ENCODE data around the gene AUP1. TPM values are rescaled to one million over a fixed set of nuclear protein-coding genes. Genes with fewer than 3 reads are reported as not detected.

The AUP1 gene
- total and polyA plus RNA-seq, 2 of the 8 experiments (the other 6 are each of a cell fraction or from before 2014, with no cell fraction given), result 83.4 to 121 TPM

DNA sequence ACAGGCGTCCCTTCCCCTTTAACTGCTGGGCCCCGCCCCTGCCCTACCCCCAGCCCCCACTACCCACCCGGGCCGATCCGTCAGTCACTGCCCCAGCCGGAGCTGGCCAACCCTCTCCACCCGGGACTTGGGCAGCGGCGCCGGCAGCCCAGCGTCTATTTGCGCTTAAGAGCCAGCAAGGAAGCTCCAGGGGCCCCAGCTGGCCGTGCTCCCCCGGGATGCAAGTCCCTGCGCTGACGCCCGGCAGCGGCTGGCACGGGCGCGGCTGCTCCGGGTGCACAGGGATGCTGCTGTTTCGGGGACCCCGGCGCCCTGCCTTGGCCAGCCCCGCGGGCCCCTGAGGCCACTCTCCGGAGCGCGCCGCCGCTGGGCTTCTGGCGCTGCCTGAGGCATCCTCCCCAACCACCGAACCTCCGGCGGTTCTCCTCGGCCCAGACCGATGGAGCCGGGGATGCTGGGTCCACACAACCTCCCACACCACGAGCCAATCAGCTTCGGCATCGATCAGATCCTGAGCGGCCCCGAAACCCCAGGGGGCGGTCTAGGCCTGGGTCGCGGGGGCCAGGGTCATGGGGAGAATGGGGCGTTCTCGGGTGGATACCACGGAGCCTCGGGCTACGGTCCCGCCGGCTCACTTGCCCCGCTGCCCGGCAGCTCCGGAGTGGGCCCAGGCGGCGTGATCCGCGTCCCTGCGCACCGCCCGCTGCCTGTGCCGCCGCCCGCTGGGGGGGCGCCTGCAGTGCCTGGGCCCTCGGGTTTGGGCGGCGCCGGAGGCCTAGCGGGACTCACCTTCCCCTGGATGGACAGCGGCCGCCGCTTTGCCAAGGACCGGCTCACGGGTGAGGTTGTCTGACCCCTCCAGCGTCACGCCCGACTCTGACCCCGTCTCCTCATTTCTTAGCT, 14.9 kb downstream of the AUP1 start, which contains the start of gene TLX2 (continued):
- TF ChIP-seq, protein P1, sequence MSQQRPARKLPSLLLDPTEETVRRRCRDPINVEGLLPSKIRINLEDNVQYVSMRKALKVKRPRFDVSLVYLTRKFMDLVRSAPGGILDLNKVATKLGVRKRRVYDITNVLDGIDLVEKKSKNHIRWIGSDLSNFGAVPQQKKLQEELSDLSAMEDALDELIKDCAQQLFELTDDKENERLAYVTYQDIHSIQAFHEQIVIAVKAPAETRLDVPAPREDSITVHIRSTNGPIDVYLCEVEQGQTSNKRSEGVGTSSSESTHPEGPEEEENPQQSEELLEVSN (IDR thresholded peaks at IDR 0.05), result no peak
- TF ChIP-seq SIRT6 (IDR thresholded peaks at IDR 0.05; ENCODE audit: low read length) (no peak), NRF1 (IDR thresholded peaks at IDR 0.05; ENCODE audit: low read depth, low read length) (no peak), SAP30 (IDR thresholded peaks at IDR 0.05; ENCODE audit: insufficient read depth, insufficient replicate concordance, low read length) (no peak), JUND (IDR thresholded peaks at IDR 0.05; ENCODE audit: low read length) (no peak), GTF2F1 (IDR thresholded peaks at IDR 0.05; ENCODE audit: borderline replicate concordance, low read depth, low read length) (no peak), EP300 (IDR thresholded peaks at IDR 0.05; ENCODE audit: borderline replicate concordance in 1 of 2, low read depth in 2 of 2, low read length in 2 of 2) (no peak)
- TF ChIP-seq, protein P2, sequence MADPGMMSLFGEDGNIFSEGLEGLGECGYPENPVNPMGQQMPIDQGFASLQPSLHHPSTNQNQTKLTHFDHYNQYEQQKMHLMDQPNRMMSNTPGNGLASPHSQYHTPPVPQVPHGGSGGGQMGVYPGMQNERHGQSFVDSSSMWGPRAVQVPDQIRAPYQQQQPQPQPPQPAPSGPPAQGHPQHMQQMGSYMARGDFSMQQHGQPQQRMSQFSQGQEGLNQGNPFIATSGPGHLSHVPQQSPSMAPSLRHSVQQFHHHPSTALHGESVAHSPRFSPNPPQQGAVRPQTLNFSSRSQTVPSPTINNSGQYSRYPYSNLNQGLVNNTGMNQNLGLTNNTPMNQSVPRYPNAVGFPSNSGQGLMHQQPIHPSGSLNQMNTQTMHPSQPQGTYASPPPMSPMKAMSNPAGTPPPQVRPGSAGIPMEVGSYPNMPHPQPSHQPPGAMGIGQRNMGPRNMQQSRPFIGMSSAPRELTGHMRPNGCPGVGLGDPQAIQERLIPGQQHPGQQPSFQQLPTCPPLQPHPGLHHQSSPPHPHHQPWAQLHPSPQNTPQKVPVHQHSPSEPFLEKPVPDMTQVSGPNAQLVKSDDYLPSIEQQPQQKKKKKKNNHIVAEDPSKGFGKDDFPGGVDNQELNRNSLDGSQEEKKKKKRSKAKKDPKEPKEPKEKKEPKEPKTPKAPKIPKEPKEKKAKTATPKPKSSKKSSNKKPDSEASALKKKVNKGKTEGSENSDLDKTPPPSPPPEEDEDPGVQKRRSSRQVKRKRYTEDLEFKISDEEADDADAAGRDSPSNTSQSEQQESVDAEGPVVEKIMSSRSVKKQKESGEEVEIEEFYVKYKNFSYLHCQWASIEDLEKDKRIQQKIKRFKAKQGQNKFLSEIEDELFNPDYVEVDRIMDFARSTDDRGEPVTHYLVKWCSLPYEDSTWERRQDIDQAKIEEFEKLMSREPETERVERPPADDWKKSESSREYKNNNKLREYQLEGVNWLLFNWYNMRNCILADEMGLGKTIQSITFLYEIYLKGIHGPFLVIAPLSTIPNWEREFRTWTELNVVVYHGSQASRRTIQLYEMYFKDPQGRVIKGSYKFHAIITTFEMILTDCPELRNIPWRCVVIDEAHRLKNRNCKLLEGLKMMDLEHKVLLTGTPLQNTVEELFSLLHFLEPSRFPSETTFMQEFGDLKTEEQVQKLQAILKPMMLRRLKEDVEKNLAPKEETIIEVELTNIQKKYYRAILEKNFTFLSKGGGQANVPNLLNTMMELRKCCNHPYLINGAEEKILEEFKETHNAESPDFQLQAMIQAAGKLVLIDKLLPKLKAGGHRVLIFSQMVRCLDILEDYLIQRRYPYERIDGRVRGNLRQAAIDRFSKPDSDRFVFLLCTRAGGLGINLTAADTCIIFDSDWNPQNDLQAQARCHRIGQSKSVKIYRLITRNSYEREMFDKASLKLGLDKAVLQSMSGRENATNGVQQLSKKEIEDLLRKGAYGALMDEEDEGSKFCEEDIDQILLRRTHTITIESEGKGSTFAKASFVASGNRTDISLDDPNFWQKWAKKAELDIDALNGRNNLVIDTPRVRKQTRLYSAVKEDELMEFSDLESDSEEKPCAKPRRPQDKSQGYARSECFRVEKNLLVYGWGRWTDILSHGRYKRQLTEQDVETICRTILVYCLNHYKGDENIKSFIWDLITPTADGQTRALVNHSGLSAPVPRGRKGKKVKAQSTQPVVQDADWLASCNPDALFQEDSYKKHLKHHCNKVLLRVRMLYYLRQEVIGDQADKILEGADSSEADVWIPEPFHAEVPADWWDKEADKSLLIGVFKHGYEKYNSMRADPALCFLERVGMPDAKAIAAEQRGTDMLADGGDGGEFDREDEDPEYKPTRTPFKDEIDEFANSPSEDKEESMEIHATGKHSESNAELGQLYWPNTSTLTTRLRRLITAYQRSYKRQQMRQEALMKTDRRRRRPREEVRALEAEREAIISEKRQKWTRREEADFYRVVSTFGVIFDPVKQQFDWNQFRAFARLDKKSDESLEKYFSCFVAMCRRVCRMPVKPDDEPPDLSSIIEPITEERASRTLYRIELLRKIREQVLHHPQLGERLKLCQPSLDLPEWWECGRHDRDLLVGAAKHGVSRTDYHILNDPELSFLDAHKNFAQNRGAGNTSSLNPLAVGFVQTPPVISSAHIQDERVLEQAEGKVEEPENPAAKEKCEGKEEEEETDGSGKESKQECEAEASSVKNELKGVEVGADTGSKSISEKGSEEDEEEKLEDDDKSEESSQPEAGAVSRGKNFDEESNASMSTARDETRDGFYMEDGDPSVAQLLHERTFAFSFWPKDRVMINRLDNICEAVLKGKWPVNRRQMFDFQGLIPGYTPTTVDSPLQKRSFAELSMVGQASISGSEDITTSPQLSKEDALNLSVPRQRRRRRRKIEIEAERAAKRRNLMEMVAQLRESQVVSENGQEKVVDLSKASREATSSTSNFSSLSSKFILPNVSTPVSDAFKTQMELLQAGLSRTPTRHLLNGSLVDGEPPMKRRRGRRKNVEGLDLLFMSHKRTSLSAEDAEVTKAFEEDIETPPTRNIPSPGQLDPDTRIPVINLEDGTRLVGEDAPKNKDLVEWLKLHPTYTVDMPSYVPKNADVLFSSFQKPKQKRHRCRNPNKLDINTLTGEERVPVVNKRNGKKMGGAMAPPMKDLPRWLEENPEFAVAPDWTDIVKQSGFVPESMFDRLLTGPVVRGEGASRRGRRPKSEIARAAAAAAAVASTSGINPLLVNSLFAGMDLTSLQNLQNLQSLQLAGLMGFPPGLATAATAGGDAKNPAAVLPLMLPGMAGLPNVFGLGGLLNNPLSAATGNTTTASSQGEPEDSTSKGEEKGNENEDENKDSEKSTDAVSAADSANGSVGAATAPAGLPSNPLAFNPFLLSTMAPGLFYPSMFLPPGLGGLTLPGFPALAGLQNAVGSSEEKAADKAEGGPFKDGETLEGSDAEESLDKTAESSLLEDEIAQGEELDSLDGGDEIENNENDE (IDR thresholded peaks at IDR 0.05; ENCODE audit: insufficient replicate concordance, low read length), result no peak
